Adrenal gland (tissue), 5 donors: ENCODE measurements around the gene MROH2B.

Source experiments
- CTCF ChIP-seq, 6 experiments: fragments of 450-650 bp in 4 of 6; fragments of 200-600 bp in 2 of 6; sonication (generic) in 1 of 6; IDR thresholded peaks; 1 replicate in 5 of 6; 2 replicates in 1 of 6; pipeline versions ENCODE4 v1.5.1 to v1.8.0; 2016 to 2021; ENCODE audit warnings: antibody characterized with exemption in 6 of 6, mild to moderate bottlenecking in 2 of 6, moderate library complexity in 1 of 6
- POLR2A ChIP-seq, 2 donors: fragments of 450-650 bp; IDR thresholded peaks; one replicate each; pipeline ENCODE4 v1.6.1; 2017; ENCODE audit warnings: antibody characterized with exemption in 2 of 2, mild to moderate bottlenecking in 2 of 2, moderate library complexity in 1 of 2
- donor health status: DM: no; HTN: no; CAD: no.

GRCh38 chr5:41120600-41120999 is 49.5 kb upstream of the MROH2B start:
- TF ChIP-seq CTCF (IDR thresholded peaks at IDR 0.05) (no peak), POLR2A (IDR thresholded peaks at IDR 0.05) (no peak)
